BE2C (cell line): ENCODE data around the gene SURF6.
"Not testable (repeated sequence)": the region's sequence is repeated elsewhere in the genome, so short reads cannot be mapped to it uniquely, and the experiment has no call there.

Experiments
- DNase-seq: peaks from one replicate; pipeline ENCODE4 v3.0.0-alpha.2; 2020
- H3K27me3 ChIP-seq: fragments of 250-450 bp; sonication (Bioruptor Pico); 2 replicates; pipeline ENCODE4 v1.5.1; 2020; ENCODE audit warnings: mild to moderate bottlenecking
- H3K36me3 ChIP-seq: fragments of 250-450 bp; sonication (Bioruptor Pico); 2 replicates; pipeline ENCODE4 v1.5.1; 2020; ENCODE audit warnings: mild to moderate bottlenecking
- H3K4me1 ChIP-seq: fragments of 250-450 bp; sonication (Bioruptor Pico); 2 replicates; pipeline ENCODE4 v1.5.1; 2020
- H3K4me3 ChIP-seq: 2 replicates; pipeline ENCODE4 v1.5.1; 2011; ENCODE audit warnings: low read depth, low read length
- H3K9me3 ChIP-seq: fragments of 250-450 bp; sonication (Bioruptor Pico); 2 replicates; pipeline ENCODE4 v1.5.1; 2020
- TF ChIP-seq, protein P1 (sequence below): IDR thresholded peaks from 2 replicates; pipeline ENCODE4 v1.5.1; 2012; ENCODE audit warnings: mild to moderate bottlenecking, low read depth, low read length

Gene SURF6

DNA sequence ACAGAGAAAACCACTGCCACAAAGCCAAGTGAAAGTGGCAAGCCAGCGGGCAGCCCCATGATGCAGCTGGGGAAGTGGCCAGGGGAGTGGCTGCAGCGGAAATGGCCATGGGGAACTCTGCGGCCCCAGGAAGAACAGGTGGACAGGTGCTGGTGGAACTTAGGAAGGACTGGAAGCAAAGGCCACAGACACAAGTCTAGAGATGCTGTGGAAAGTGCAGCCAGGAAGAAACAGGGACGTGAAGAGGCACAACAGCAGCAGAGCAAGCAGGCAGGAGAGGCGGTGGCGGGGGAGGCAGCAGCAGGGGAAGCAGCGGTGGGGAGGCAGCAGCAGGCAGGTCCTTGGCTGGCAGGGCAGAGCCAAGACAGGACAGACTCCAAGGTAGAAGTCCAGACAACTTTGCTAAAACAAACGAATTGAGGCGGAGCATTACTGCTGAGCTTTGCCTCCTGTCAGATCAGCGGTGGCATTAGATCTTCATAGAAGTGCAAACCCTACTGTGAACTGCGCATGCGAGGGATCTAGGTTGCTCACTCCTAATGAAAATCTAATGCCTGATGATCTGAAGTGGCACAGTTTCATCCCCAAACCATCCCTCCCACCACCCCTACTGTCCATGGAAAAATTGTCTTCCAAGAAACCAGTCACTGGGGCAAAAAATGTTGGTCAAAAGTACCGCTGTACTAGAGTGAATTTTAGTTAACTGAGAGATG, 11.8 kb downstream of the SURF6 start:
- H3K27me3 ChIP-seq: no peaks in the 10 kb centered on the region

DNA sequence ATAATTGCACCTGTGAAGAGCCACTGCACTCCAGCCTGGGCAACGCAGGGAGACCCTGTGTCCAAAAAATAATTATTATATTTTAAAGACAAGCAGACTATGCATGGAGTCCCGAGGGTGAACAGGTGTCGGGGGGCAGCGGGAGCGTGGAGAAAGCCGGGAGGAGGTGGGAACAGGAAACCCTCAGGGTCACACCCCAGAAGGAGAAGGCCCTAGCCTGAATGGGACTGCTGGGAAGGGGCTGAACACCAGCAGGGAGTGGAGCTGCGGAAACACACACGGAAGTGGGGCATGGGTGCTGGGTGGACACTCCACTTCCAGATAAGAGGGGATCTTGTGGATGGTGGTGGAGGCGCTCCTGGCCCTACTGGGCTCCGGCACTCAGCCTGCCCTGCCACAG, 12.8 kb downstream of the SURF6 start:
- no peak for DNase-seq
- TF ChIP-seq, protein P1, sequence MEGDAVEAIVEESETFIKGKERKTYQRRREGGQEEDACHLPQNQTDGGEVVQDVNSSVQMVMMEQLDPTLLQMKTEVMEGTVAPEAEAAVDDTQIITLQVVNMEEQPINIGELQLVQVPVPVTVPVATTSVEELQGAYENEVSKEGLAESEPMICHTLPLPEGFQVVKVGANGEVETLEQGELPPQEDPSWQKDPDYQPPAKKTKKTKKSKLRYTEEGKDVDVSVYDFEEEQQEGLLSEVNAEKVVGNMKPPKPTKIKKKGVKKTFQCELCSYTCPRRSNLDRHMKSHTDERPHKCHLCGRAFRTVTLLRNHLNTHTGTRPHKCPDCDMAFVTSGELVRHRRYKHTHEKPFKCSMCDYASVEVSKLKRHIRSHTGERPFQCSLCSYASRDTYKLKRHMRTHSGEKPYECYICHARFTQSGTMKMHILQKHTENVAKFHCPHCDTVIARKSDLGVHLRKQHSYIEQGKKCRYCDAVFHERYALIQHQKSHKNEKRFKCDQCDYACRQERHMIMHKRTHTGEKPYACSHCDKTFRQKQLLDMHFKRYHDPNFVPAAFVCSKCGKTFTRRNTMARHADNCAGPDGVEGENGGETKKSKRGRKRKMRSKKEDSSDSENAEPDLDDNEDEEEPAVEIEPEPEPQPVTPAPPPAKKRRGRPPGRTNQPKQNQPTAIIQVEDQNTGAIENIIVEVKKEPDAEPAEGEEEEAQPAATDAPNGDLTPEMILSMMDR: no peak
- no peaks in the 10 kb centered on the region for H3K4me1 ChIP-seq
- H3K4me3 ChIP-seq: no peak overlapping the region
- H3K9me3 ChIP-seq: no peaks in the 10 kb centered on the region
- no peaks in the 10 kb centered on the region for H3K36me3 ChIP-seq
- H3K27me3 ChIP-seq: no peaks in the 10 kb centered on the region

More for the DNA sequence above, 11.8 kb downstream of the SURF6 start:
- TF ChIP-seq, protein P1: no peak
- Histone ChIP-seq H3K36me3 (no peaks in the 10 kb centered on the region), H3K4me1 (no peaks in the 10 kb centered on the region), H3K4me3 (no peak overlapping the region), H3K9me3 (no peaks in the 10 kb centered on the region)
- DNase-seq: no peak

DNA sequence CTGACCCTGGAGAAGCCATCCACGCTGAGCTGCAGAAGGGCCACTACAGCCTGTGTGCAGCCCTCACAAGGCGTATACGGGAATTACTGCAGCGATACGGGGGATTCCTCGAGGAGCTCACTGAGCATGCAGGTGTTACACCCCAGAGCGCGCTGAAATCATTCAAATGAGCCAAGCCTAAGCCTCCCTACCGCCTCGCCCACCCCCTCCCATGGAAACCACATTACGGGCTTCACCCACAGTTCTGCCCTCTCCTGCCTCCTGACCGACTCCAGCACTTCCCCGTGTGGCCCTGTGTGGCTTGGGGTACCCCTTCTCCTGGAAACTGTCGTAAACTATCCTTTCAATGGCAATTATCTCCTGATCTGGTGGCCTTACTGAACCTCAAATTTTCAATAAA, 13.3 kb downstream of the SURF6 start:
- Histone ChIP-seq H3K9me3 (no peaks in the 10 kb centered on the region), H3K4me3 (no peak overlapping the region), H3K27me3 (no peaks in the 10 kb centered on the region), H3K36me3 (no peaks in the 10 kb centered on the region), H3K4me1 (no peaks in the 10 kb centered on the region)
- DNase-seq: no peak
- TF ChIP-seq, protein P1: no peak

DNA sequence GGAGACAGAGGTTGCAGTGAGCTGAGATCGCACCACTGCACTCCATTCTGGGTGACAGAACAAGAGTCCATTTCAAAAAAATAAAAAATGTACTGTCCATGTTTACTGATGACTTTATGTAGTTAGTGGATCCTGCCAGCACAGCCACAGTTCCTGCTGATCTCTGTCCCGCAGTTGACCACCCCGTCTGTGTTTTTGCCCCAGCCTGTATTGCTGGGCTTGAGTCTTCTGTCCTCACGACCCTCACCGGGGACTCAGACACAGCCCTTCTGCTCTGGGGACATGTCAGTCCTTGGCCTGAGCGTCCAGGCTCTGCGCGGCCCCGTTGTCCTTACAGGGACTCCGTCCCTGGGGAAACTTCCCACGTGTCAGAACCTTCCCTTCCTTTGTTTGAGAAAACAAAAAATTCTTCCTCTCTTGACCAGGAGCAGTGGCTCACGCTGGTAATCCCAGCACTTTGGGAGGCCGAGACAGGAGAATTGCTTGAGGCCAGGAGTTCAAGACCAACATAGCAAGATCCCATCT, 14.5 kb downstream of the SURF6 start:
- TF ChIP-seq, protein P1: no peak
- no peak overlapping the region for H3K4me3 ChIP-seq
- no peak for DNase-seq
- H3K36me3 ChIP-seq: no peaks in the 10 kb centered on the region
- H3K27me3 ChIP-seq: no peaks in the 10 kb centered on the region
- no peaks in the 10 kb centered on the region for H3K4me1 ChIP-seq
- no peaks in the 10 kb centered on the region for H3K9me3 ChIP-seq

DNA sequence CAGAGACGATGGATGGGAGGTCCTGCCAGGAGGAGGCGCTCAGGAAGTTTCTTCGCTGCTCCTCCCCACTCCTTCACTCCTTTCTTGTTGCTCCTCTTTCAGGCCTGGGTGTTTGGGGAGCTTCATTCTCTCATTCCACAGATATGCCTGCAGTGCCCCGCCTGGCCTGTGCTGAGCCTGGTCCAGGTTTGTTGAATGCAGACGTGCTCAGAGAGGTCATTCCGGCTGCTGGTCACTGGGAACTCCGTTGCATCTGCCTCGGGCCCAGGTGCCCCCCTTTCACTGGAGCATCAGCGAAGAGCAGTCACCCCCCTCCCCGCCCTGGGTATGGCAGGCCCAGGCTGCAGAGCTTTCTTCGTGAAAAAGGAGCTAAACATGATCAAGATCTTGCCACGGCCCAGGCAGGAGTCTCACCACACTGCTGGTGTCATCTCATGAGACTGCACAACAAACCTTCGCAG, 15.5 kb downstream of the SURF6 start:
- DNase-seq: no peak
- H3K36me3 ChIP-seq: no peaks in the 10 kb centered on the region
- H3K4me1 ChIP-seq: no peaks in the 10 kb centered on the region
- H3K4me3 ChIP-seq: no peak overlapping the region
- no peaks in the 10 kb centered on the region; the same call in 1 of the 2 replicates for H3K9me3 ChIP-seq
- TF ChIP-seq, protein P1: no peak; the same call in 1 of the 2 replicates
- no peaks in the 10 kb centered on the region for H3K27me3 ChIP-seq

DNA sequence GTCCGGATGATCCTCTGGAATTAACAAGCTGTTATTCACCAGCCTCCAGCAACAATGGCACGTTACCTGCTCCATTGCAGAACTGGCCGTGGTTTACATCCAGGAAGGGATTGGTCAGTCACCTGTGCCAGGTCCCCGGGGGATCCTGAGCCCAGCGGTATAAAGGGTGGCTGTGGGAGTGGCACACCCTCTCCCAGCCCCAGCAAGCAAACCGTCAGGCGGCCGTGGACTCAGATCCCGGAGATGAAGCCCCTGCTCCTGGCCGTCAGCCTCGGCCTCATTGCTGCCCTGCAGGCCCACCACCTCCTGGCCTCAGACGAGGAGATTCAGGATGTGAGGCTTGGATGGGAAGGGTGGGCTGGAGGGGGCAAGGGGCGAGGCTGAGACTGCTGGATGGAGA, 18.4 kb downstream of the SURF6 start:
- not testable (repeated sequence) for H3K27me3 ChIP-seq, H3K9me3 ChIP-seq, H3K4me1 ChIP-seq, DNase-seq, H3K4me3 ChIP-seq, H3K36me3 ChIP-seq
